T-cell (primary cell): ENCODE results near the gene DMKN. TPM values are rescaled to one million over a fixed set of nuclear protein-coding genes. Genes with fewer than 3 reads are reported as not detected.

Experiments
- total RNA-seq, 35 experiments: library from RNA in 6 of 35; stranded (reverse) in 6 of 35; fragments of 120-200 nt in 1 of 35; gene quantifications; one replicate each; pipeline versions ENCODE4 v1.2.1 to v1.2.4 and lab custom pipeline; 2013 to 2026

DMKN gene
- total RNA-seq, 5 donors from 2014 or later (not counting 1 experiment from before 2014, with no cell fraction given): 1.8 to 2.3 (median 2.1) TPM; not detected in 1

Other genes starting within 250 kb of the DMKN start
- gene USF2, start 244.7 kb downstream of the DMKN start, total RNA-seq: 100 to 1,000 TPM; 207 to 255 (median 249) TPM
- gene HAMP, start 231.1 kb downstream of the DMKN start, total RNA-seq: 1 to 10 TPM in 4 of 5 donors, under 1 TPM in 1; 0.65 to 1.9 (median 1.1) TPM
- gene MAG, start 221.5 kb downstream of the DMKN start, total RNA-seq: under 1 TPM in 2 of 5 donors, not detected in 3; 0.16 to 0.19 TPM
- 10 to 100 TPM in 1 of 5 donors, 1 to 10 TPM in 4; 6.6 to 25.7 (median 8.7) TPM for gene CD22, start 184.5 kb downstream of the DMKN start, total RNA-seq
- under 1 TPM in 2 of 5 donors, not detected in 3; 0.21 to 0.35 TPM for gene FFAR1, start 165.7 kb downstream of the DMKN start, total RNA-seq
- under 1 TPM in 1 of 5 donors, not detected in 4; 0.47 TPM for gene FFAR3, start 155.2 kb downstream of the DMKN start, total RNA-seq
- not detected for gene GPR42, start 142.6 kb downstream of the DMKN start, total RNA-seq
- gene FFAR2, start 65.4 kb downstream of the DMKN start, total RNA-seq: not detected
- gene KRTDAP, start 23.2 kb downstream of the DMKN start, total RNA-seq: not detected
- under 1 TPM in 1 of 5 donors, not detected in 4; 0.23 TPM for gene SBSN, start 14.7 kb upstream of the DMKN start, total RNA-seq
- not detected for gene GAPDHS, start 19.8 kb upstream of the DMKN start, total RNA-seq
- gene TMEM147, start 32.0 kb upstream of the DMKN start, total RNA-seq: 10 to 100 TPM; 27.5 to 46.6 (median 44.2) TPM
- gene ATP4A, start 50.0 kb upstream of the DMKN start, total RNA-seq: not detected
- not detected for gene PMIS2, start 72.5 kb upstream of the DMKN start, total RNA-seq
- gene HAUS5, start 99.1 kb upstream of the DMKN start, total RNA-seq: 10 to 100 TPM; 25.5 to 34.1 (median 29.3) TPM
- gene RBM42, start 115.4 kb upstream of the DMKN start, total RNA-seq: 10 to 100 TPM; 37.6 to 74.0 (median 68.4) TPM
- gene ETV2, start 128.1 kb upstream of the DMKN start, total RNA-seq: 1 to 10 TPM in 2 of 5 donors, under 1 TPM in 2, not detected in 1; 0.67 to 2.1 (median 1.1) TPM
- gene COX6B1, start 134.7 kb upstream of the DMKN start, total RNA-seq: 100 to 1,000 TPM; 199 to 248 (median 225) TPM
- under 1 TPM in 4 of 5 donors, not detected in 1; 0.20 to 0.56 (median 0.38) TPM for gene UPK1A, start 152.9 kb upstream of the DMKN start, total RNA-seq
- 1 to 10 TPM; 1.2 to 4.1 (median 2.0) TPM for gene ZBTB32, start 190.9 kb upstream of the DMKN start, total RNA-seq
- gene KMT2B, start 204.4 kb upstream of the DMKN start, total RNA-seq: 100 to 1,000 TPM in 1 of 5 donors, 10 to 100 TPM in 4; 76.4 to 107 (median 92.5) TPM
- gene IGFLR1, start 228.8 kb upstream of the DMKN start, total RNA-seq: 100 to 1,000 TPM in 2 of 5 donors, 10 to 100 TPM in 3; 54.7 to 123 (median 98.1) TPM
- gene U2AF1L4, start 231.8 kb upstream of the DMKN start, total RNA-seq: 10 to 100 TPM; 40.2 to 74.1 (median 49.3) TPM
- gene PSENEN, start 232.0 kb upstream of the DMKN start, total RNA-seq: 10 to 100 TPM; 21.2 to 33.5 (median 24.5) TPM
- 10 to 100 TPM; 11.8 to 23.6 (median 22.8) TPM for gene LIN37, start 234.9 kb upstream of the DMKN start, total RNA-seq
- gene HSPB6, start 243.4 kb upstream of the DMKN start, total RNA-seq: under 1 TPM in 3 of 5 donors, not detected in 2; 0.44 to 0.69 (median 0.51) TPM
- gene PROSER3, start 244.5 kb upstream of the DMKN start, total RNA-seq: 10 to 100 TPM; 31.3 to 52.1 (median 47.8) TPM